Vagina (tissue), 2 donors: ENCODE data around the gene PLOD1. TPM values are rescaled to one million over a fixed set of nuclear protein-coding genes. Genes with fewer than 3 reads are reported as not detected.

Source experiments
- DNase-seq, 2 donors: peaks; one replicate each; pipeline ENCODE4 v3.0.0-alpha.2; 2017; ENCODE audit errors: extremely low spot score in 2 of 2
- H3K27ac ChIP-seq: fragments of 200-600 bp; sonication (generic); one replicate; pipeline ENCODE4 v1.5.1; 2019
- H3K27me3 ChIP-seq: fragments of 200-600 bp; sonication (generic); one replicate; pipeline ENCODE4 v1.5.1; 2019
- H3K36me3 ChIP-seq, 2 donors: fragments of 200-600 bp; sonication (generic); one replicate each; pipeline ENCODE4 v1.5.1; 2017 to 2019
- H3K4me1 ChIP-seq: fragments of 200-600 bp; sonication (generic); one replicate; pipeline ENCODE4 v1.5.1; 2019
- H3K4me3 ChIP-seq, 2 donors: fragments of 200-600 bp; sonication (generic); 1 replicate in 1 of 2; 2 replicates in 1 of 2; pipeline ENCODE4 v1.5.1; 2016 to 2019
- H3K9me3 ChIP-seq: fragments of 200-600 bp; sonication (generic); one replicate; pipeline ENCODE4 v1.5.1; 2019
- CTCF ChIP-seq, 3 experiments: fragments of 450-650 bp in 2 of 3; fragments of 200-600 bp in 1 of 3; sonication (generic) in 1 of 3; IDR thresholded peaks; one replicate each; pipeline ENCODE4 v1.5.1; 2017 to 2019; ENCODE audit warnings: antibody characterized with exemption in 3 of 3, mild to moderate bottlenecking in 2 of 3, moderate library complexity in 2 of 3
- POLR2A ChIP-seq, 2 donors: fragments of 450-650 bp; IDR thresholded peaks; one replicate each; pipeline ENCODE4 v1.6.1; 2017; ENCODE audit warnings: antibody characterized with exemption in 2 of 2, mild to moderate bottlenecking in 2 of 2, moderate library complexity in 2 of 2
- POLR2AphosphoS5 ChIP-seq, 2 donors: sonication (generic); formaldehyde crosslinking; IDR thresholded peaks; one replicate each; pipeline ENCODE4 v1.9.0; 2017; ENCODE audit warnings: antibody characterized with exemption in 2 of 2, mild to moderate bottlenecking in 2 of 2, low read depth in 1 of 2; ENCODE audit not compliant: insufficient read depth in 1 of 2
- intact Hi-C: fragments of 100-400 bp; cut with DNase I; formaldehyde crosslinking; loops from one replicate; pipeline ENCODE4 v1.15.1; 2023
- total RNA-seq: library from RNA; depleted of rRNA; stranded (reverse); fragments of >200 nt; gene quantifications from one replicate; pipeline ENCODE4 v1.2.3, GENCODE V29; 2016

PLOD1 gene
- total RNA-seq, 1 donor from 2014 or later: 42.2 TPM

- peak overlapping the region; percentile 90 to 96 for H3K4me3 ChIP-seq
- H3K27me3 ChIP-seq: no peaks in the 10 kb centered on the region
- intact Hi-C loops: loop anchor here (2.0 kb wide), 1 partner anchor 44 kb away; the partner anchor contains the start of gene PLOD1
- no peak for DNase-seq
- no peaks in the 10 kb centered on the region for H3K9me3 ChIP-seq
- peak overlapping the region; percentile 96 for H3K27ac ChIP-seq
- TF ChIP-seq POLR2AphosphoS5 (IDR thresholded peaks at IDR 0.05; ENCODE audit: insufficient read depth in 1 of 2, low read depth in 1 of 2) (no peak), CTCF (IDR thresholded peaks at IDR 0.05) (no peak), POLR2A (IDR thresholded peaks at IDR 0.05) (no peak)
- peaks cover 0 to 31% of the 10 kb centered on the region in 2 donors for H3K36me3 ChIP-seq
- peaks cover 44% of the 10 kb centered on the region for H3K4me1 ChIP-seq
These were observed 44.7 kb downstream of the PLOD1 start for GRCh38 chr1:11979028-11979850.

DNA sequence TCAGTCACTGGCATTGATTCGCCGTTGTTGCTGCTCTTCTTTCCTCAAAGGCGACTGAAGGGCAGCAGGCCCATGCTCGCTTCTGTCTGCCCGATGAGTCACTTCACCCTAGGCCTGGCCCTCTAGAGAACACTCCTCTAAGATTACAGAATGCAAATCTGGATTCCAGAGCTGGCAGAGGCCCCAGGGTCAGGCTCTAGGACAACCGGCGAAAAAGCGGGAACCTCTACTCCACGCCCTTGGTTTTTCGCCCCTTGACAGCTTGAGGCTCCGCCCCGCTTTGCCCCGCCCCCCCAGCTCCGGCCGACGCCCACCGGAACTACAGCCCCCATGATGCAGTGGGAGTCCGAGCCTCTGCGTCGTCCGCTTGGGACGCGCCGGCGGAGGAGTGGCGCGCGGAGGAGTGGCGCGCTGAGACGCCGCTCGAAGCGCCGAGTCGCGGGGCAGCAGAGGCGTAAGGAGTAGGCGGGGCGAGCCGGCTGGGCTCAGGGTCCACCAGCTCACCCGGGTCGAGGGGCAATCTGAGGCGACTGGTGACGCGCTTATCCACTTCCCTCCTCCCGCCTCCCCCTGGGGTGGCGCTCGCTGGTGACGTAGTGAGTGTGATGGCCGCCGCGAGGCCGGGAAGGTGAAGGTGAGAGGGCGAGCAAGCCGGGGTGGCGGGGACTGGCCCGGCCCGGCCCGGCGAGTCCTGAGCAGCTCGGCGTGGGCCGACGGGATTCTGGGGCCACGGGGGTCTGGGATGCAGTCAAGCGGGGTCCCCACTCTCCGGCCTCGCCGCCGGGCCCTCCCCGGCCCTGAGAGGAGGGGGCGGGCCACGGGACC is 45.5 kb downstream of the PLOD1 start, which contains the start of gene MFN2:
MFN2 (plus strand) TSS at position 594 of the 825 bp plus-strand sequence. CDS start 8,725 bp downstream, outside the sequence.
- Histone ChIP-seq H3K27me3 (no peaks in the 10 kb centered on the region), H3K36me3 (peaks cover 0 to 28% of the 10 kb centered on the region in 2 donors), H3K4me1 (peaks cover 46% of the 10 kb centered on the region), H3K4me3 (peak within 1 kb of the TSS; percentile 90 to 96), H3K27ac (peak within 1 kb of the TSS; percentile 96), H3K9me3 (no peaks in the 10 kb centered on the region)
- DNase-seq: peak in 1 of 2 donors; percentile 99
- TF ChIP-seq CTCF (IDR thresholded peaks at IDR 0.05) (no peak), POLR2AphosphoS5 (IDR thresholded peaks at IDR 0.05; ENCODE audit: insufficient read depth in 1 of 2, low read depth in 1 of 2) (peak; percentile 83 to 94), POLR2A (IDR thresholded peaks at IDR 0.05) (peak in 1 of 2 donors; percentile 18)
- intact Hi-C loops: loop anchor here (2.0 kb wide), 1 partner anchor 45 kb away; the partner anchor contains the start of gene PLOD1

DNA sequence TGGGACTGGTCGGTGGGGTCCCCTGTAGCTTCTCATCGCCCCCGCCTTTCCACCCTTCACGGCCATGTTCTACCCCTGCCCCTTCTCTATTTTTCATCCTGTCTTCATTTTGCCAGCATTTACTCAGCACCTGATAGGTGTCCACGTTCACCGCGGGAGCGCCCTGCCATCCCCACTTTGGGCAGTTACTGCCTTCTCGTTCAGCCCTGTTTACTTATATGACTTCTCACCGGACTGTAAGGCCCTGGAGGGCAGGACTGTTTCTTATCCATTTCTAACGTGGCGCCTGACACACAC is 46.1 kb downstream of the PLOD1 start:
- Histone ChIP-seq H3K4me1 (peaks cover 47% of the 10 kb centered on the region), H3K27me3 (no peaks in the 10 kb centered on the region), H3K4me3 (peak overlapping the region; percentile 90 to 96), H3K36me3 (peaks cover 0 to 24% of the 10 kb centered on the region in 2 donors), H3K27ac (peak overlapping the region; percentile 96), H3K9me3 (no peaks in the 10 kb centered on the region)
- DNase-seq: no peak
- intact Hi-C loops: no loop called here
- TF ChIP-seq POLR2AphosphoS5 (IDR thresholded peaks at IDR 0.05; ENCODE audit: insufficient read depth in 1 of 2, low read depth in 1 of 2) (no peak), POLR2A (IDR thresholded peaks at IDR 0.05) (no peak), CTCF (IDR thresholded peaks at IDR 0.05) (no peak)

- TF ChIP-seq POLR2AphosphoS5 (IDR thresholded peaks at IDR 0.05; ENCODE audit: insufficient read depth in 1 of 2, low read depth in 1 of 2) (no peak), CTCF (IDR thresholded peaks at IDR 0.05) (no peak), POLR2A (IDR thresholded peaks at IDR 0.05) (no peak)
- Histone ChIP-seq H3K4me3 (peak overlapping the region; percentile 90 to 96), H3K4me1 (peaks cover 54% of the 10 kb centered on the region), H3K27me3 (no peaks in the 10 kb centered on the region), H3K9me3 (no peaks in the 10 kb centered on the region), H3K36me3 (peaks cover 0 to 31% of the 10 kb centered on the region in 2 donors), H3K27ac (peak overlapping the region; percentile 96)
- DNase-seq: no peak
- intact Hi-C loops: no loop called here
These were observed 47.0 kb downstream of the PLOD1 start for GRCh38 chr1:11981378-11982009.
